Activated B cell treated with CpG ODN at 0.5 μM for 24 hours (primary cell): ENCODE measurements around the gene ATP8A2. TPM values are rescaled to one million over a fixed set of nuclear protein-coding genes. Genes with fewer than 3 reads are reported as not detected.

Experiments
- ATAC-seq: fragments of 200-7000 bp; cut with Tn5 transposase; one replicate; pipeline ENCODE4 v1.10.0; 2021; ENCODE audit warnings: low read depth, mild to moderate bottlenecking, moderate library complexity
- CTCF ChIA-PET: fragments of 350-600 bp; sonication (Branson Sonifier 250); formaldehyde crosslinking; loops from one replicate; lab custom pipeline; 2021; ENCODE audit warnings: antibody characterized with exemption; lab: Charles Lee
- POLR2A ChIA-PET: fragments of 350-600 bp; sonication (Branson Sonifier 250); formaldehyde crosslinking; loops from one replicate; lab custom pipeline; 2021; ENCODE audit warnings: antibody characterized with exemption; lab: Charles Lee
- DNase-seq: peaks from one replicate; pipeline ENCODE4 v3.0.0; 2022
- H3K27ac Mint-ChIP-seq: one replicate; pipeline ENCODE4 v1.8.0; 2020; ENCODE audit warnings: mixed read lengths
- H3K27me3 Mint-ChIP-seq: one replicate; pipeline ENCODE4 v1.8.0; 2021; ENCODE audit warnings: mixed read lengths
- H3K36me3 Mint-ChIP-seq: one replicate; pipeline ENCODE4 v1.8.0; 2021; ENCODE audit warnings: low read depth, mixed read lengths
- H3K4me1 Mint-ChIP-seq: one replicate; pipeline ENCODE4 v1.8.0; 2021; ENCODE audit warnings: mixed read lengths
- H3K4me3 Mint-ChIP-seq: one replicate; pipeline ENCODE4 v1.8.0; 2020; ENCODE audit warnings: mild to moderate bottlenecking, mixed read lengths
- H3K9me3 Mint-ChIP-seq: one replicate; pipeline ENCODE4 v1.8.0; 2020; ENCODE audit warnings: mixed read lengths
- intact Hi-C: fragments of 100-400 bp; cut with micrococcal nuclease; formaldehyde crosslinking; loops from one replicate; pipeline ENCODE4 v1.15.1; 2024
- total RNA-seq: library from RNA; stranded (reverse); gene quantifications from 2 replicates; pipeline ENCODE4 v1.2.3, GENCODE V29; 2022
- TF ChIP-seq, protein P1 (sequence below): fragments of 200-600 bp; IDR thresholded peaks from one replicate; pipeline ENCODE4 v1.8.0; 2022; ENCODE audit warnings: antibody characterized with exemption, mild to moderate bottlenecking

The ATP8A2 gene
- total RNA-seq, 1 donor from 2014 or later, result not detected

DNA sequence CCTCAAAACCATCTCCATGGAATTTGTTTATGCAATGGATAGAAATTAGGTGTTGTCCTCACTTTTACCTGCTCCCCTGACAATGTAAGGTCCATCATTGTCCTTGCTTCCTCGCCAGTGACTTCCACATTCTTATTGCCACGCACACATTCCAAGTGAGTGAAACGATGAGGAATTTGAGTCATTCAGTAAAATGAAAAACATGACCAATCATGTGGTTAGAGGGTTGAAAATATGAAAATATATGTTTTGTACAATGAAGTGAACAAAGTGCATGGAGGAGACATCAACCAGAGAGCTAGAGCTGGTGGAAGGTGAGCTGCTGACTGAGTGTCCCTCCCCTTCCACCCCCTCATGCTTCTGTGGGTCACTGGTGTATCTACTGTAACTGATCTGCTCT, 91.7 kb downstream of the ATP8A2 start:
- H3K4me3 Mint-ChIP-seq, result no peak overlapping the region
- TF ChIP-seq, protein P1, sequence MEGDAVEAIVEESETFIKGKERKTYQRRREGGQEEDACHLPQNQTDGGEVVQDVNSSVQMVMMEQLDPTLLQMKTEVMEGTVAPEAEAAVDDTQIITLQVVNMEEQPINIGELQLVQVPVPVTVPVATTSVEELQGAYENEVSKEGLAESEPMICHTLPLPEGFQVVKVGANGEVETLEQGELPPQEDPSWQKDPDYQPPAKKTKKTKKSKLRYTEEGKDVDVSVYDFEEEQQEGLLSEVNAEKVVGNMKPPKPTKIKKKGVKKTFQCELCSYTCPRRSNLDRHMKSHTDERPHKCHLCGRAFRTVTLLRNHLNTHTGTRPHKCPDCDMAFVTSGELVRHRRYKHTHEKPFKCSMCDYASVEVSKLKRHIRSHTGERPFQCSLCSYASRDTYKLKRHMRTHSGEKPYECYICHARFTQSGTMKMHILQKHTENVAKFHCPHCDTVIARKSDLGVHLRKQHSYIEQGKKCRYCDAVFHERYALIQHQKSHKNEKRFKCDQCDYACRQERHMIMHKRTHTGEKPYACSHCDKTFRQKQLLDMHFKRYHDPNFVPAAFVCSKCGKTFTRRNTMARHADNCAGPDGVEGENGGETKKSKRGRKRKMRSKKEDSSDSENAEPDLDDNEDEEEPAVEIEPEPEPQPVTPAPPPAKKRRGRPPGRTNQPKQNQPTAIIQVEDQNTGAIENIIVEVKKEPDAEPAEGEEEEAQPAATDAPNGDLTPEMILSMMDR, result no peak
- no peak overlapping the region for H3K27ac Mint-ChIP-seq
- H3K9me3 Mint-ChIP-seq, result no peaks in the 10 kb centered on the region
- DNase-seq (no peak), ATAC-seq (no peak)
- no peaks in the 10 kb centered on the region for H3K36me3 Mint-ChIP-seq
- ChIA-PET CTCF (no interaction called here), POLR2A (no interaction called here)
- no peaks in the 10 kb centered on the region for H3K4me1 Mint-ChIP-seq
- intact Hi-C loops, result no loop called here
- H3K27me3 Mint-ChIP-seq, result peaks cover 13% of the 10 kb centered on the region

DNA sequence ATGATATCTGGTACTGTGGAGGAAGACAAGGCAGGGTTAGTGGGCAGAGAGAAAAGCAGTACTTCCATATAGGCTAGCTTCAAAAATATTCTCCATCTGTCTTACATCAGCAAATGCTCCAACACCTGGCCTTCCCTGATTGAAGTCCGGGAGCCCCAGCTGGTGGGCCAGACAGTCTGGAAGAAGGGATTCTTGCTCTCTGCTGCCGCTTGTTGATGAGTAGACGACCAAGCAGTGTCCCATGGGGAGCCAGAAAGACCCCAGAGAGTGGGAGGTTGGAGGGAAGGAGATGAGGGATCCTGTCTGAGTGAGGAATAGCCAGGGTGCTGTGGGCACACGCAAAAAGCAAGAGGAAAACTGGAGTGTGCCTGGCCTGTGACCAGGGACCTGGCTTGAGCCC, 95.1 kb downstream of the ATP8A2 start:
- no peak for DNase-seq
- ChIA-PET CTCF (no interaction called here), POLR2A (no interaction called here)
- H3K27me3 Mint-ChIP-seq, result peaks cover 33% of the 10 kb centered on the region
- no peaks in the 10 kb centered on the region for H3K36me3 Mint-ChIP-seq
- ATAC-seq, result no peak
- TF ChIP-seq, protein P1, result no peak
- H3K4me3 Mint-ChIP-seq, result no peak overlapping the region
- no peak overlapping the region for H3K27ac Mint-ChIP-seq
- peaks cover 3% of the 10 kb centered on the region for H3K4me1 Mint-ChIP-seq
- intact Hi-C loops, result no loop called here
- no peaks in the 10 kb centered on the region for H3K9me3 Mint-ChIP-seq

DNA sequence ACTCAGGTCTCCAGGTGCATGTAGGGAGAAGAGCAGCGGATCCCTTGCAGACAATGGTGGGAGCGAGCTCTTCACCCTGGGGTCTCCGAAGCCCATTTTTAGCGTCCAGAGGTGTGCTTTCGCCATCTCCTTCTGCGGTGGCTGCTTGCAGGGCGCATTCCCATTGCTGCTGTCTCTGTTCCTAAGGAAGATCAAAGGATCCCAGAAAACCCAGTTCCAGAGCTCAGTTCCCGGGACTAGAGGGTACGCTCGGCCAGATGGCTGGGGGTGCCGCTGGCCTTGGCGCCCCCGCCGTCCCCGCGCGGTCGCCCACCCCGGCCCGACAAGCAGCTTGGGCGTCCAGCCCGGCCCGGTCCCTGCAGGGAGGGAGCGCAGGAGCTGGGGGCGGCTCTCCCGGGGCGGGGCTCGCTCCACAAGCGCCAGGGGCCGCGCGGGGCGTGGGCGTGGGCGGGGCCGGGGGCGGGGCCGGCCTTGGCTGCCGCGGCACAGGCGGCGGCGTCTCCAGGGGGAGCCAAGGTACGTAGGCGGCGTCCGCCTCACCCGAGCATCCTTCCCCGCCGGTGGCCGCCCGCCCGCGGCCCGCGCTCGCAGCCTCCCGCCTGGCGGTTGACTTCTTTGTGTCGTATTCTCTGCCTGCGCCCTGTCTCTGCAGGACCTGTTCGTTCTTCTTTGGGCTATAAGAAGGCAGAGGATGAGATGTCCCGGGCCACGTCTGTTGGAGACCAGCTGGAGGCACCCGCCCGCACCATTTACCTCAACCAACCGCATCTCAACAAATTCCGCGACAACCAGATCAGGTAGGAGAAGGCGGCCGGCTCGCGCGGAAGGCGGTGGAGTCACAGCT, 96.8 kb downstream of the ATP8A2 start:
- ChIA-PET POLR2A (no interaction called here), CTCF (no interaction called here)
- TF ChIP-seq, protein P1, result no peak
- Mint-ChIP-seq H3K27ac (no peak overlapping the region), H3K4me3 (no peak overlapping the region), H3K9me3 (no peaks in the 10 kb centered on the region), H3K27me3 (peaks cover 33% of the 10 kb centered on the region), H3K4me1 (peaks cover 3% of the 10 kb centered on the region), H3K36me3 (no peaks in the 10 kb centered on the region)
- no peak for DNase-seq
- ATAC-seq, result no peak
- intact Hi-C loops, result no loop called here

DNA sequence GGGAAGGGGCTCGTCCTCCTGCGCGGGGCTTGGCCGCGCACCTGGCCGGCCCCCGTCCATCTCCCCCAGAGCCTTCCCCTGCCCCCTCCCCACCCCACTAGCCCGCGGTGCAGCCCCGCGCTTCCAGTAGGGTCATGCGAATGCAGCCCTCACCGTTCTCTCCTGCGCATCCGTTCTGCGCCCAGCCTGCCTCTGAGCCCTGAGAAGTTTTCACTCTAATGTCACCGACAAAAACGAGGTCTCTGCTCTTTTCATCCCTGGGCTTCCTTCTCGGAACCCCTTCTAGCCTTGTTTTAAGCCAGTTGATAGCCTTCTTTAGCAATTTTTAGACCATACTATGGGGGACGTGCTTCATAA, 97.4 kb downstream of the ATP8A2 start:
- Mint-ChIP-seq H3K27me3 (peaks cover 33% of the 10 kb centered on the region), H3K4me3 (no peak overlapping the region), H3K27ac (no peak overlapping the region), H3K9me3 (no peaks in the 10 kb centered on the region), H3K4me1 (peaks cover 3% of the 10 kb centered on the region), H3K36me3 (no peaks in the 10 kb centered on the region)
- no peak for DNase-seq
- ChIA-PET CTCF (no interaction called here), POLR2A (no interaction called here)
- no peak for ATAC-seq
- intact Hi-C loops, result no loop called here
- TF ChIP-seq, protein P1, result no peak

DNA sequence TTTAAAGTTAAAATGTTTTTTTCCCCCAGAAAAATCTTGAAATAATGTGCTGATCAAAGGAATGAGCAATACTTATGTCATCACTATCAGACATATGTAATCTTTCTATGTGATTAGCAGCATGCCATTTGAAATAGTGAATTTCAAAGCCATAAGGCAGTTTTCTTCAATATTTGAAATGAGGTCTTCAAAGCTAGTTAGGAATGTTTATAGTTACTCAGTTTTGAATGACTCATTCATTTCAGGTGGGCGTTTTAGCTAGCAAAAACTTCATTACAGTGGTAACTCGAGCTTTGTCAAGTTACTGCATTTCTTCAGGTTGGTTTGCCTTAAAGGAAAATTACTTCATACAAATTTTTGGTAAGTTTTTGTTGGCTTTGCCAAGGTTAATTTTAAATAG, 102.1 kb downstream of the ATP8A2 start:
- H3K36me3 Mint-ChIP-seq, result no peaks in the 10 kb centered on the region
- ATAC-seq, result no peak
- intact Hi-C loops, result no loop called here
- H3K4me1 Mint-ChIP-seq, result peaks cover 3% of the 10 kb centered on the region
- no peak for DNase-seq
- peaks cover 23% of the 10 kb centered on the region for H3K27me3 Mint-ChIP-seq
- ChIA-PET CTCF (no interaction called here), POLR2A (no interaction called here)
- H3K27ac Mint-ChIP-seq, result no peak overlapping the region
- H3K9me3 Mint-ChIP-seq, result peaks cover 2% of the 10 kb centered on the region
- no peak overlapping the region for H3K4me3 Mint-ChIP-seq
- TF ChIP-seq, protein P1, result no peak
